Activated CD8-positive, alpha-beta memory T cell treated with anti-CD3 and anti-CD28 coated beads, Interleukin-2, amount 50 U/mL, for 1 hour (primary cell): ENCODE measurements around the gene APOOL.
"Not testable (repeated sequence)": the region's sequence is repeated elsewhere in the genome, so short reads cannot be mapped to it uniquely, and the experiment has no call there.

Experiments
- DNase-seq: peaks from one replicate; pipeline ENCODE4 v3.0.0-alpha.2; 2020; ENCODE audit errors: extremely low read depth

The APOOL gene

GRCh38 chrX:85003655-85004244 is at the start of gene APOOL:
TSS of gene APOOL (plus strand) at chrX:85003877. CDS start at chrX:85003913, 36 bp downstream.
- DNase-seq, result peak; percentile 25

DNA sequence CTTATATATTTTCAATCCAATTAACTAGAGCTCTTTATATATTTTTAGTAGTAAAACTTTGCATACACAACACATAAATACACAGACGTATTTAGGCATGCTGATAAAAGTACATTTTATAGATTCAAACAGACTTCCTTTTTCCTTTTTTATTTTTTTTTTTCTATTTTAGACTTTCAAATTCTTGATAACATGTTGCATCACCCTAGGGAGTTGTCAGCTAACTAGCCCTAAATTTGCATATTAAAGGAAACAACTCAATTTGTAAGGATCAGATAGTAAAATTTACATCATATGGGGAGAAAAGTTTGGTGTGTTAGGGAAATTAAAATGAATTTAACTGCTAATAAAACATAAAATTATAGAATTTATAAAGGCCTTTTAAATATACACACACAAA is 47.4 kb upstream of the APOOL start:
- DNase-seq, result no peak

DNA sequence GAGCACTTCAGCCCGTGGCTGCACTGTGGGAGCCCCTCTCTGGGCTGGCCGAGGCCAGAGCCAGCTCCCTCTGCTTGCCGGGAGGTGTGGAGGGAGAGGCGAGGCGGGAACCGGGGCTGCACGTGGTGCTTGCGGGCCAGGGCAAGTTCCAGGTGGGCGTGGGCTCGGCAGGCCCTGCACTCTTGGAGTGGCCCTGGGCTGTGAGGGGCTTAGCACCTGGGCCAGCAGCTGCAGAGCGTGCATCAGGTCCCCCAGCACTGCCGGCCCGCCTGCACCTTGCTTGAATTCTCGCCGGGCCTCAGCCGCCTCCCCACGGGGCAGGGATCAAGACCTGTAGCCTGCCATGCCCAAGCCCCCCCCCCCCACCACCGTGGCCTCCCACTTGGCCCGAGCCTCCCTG is 28.9 kb upstream of the APOOL start:
- DNase-seq, result no peak

DNA sequence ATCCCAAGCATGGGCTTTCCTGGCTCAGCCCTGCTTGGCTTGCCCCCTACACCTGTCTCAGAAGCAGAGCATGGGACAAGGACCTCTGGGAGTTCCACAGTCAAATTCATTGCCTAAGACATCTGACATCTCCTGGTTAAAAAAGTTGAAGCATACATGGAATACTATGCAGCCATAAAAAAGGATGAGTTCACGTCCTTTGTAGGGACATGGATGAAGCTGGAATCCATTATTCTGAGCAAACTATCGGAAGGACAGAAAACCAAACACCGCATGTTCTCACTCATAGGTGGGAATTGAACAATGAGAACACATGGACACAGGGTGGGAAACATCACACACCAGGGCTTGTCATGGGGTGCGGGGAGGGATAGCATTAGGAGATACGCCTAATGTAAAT is 11.9 kb upstream of the APOOL start:
- not testable (repeated sequence) for DNase-seq

DNA sequence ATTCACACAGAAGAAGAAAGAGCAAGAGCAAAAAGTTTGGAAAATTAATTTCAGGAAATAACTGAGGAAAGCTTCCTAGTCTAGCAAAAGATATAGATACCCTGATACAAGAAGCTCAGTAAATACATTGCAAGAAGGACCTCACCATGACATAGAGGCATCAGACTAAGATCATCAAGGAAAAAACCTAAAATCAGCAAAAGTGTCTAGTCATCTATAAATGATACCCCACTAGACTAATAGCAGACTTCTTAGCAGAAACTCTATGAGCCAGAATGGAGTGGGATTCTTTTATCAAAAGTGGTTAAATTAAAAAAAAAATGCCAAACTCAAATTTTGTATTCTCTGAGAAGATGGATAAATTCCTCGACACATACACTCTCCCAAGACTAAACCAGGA is 10.5 kb upstream of the APOOL start:
- DNase-seq, result no peak

- no peak for DNase-seq
These were observed 2.3 kb upstream of the APOOL start for GRCh38 chrX:85001344-85001743.

DNA sequence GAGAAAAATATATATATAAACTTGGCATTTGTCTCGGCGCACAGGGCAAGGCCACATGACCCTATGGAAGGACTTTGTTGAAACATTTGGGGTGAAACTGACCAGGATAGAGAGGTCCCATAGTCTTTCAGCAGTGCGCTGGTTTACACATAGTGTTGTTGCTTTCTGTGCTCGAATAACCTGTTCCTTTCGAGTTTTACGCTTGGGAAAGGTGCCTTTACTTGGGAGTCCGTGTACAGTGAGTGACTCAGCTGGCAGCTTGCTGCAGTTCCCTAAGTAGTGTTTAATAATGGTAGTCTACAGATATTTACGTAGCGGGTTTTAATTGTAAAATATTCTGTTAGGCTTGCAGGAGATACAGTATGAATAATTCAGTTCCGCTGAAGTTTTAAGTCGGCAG is 578 bp downstream of the APOOL start:
- DNase-seq, result no peak

- DNase-seq, result no peak
These were observed 8.4 kb downstream of the APOOL start for GRCh38 chrX:85012098-85012497.

- not testable (repeated sequence) for DNase-seq
These were observed 11.7 kb downstream of the APOOL start for GRCh38 chrX:85015351-85015750.

- DNase-seq, result no peak
These were observed 14.0 kb downstream of the APOOL start for GRCh38 chrX:85017721-85018120.

DNA sequence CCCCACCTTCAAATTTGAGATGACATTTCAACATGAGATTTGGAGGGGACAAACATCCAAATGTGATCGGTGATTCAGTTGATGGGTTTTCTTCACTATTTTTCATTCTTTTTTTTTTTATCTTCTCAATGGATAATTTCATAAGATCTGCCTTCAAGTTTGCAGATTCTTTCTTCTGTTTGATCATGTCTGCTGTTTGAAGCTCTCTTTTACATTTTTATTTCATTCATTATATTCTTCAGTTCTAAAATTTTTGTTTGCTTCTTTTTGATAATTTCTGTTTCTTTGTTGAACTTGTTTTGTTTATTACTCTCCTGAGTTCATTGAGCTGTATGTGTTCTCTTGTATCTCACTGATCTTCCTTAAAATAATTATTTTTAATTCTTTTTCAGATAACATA is 14.8 kb downstream of the APOOL start:
- DNase-seq, result no peak

GRCh38 chrX:85020216-85020615 is 16.5 kb downstream of the APOOL start:
- no peak for DNase-seq

DNA sequence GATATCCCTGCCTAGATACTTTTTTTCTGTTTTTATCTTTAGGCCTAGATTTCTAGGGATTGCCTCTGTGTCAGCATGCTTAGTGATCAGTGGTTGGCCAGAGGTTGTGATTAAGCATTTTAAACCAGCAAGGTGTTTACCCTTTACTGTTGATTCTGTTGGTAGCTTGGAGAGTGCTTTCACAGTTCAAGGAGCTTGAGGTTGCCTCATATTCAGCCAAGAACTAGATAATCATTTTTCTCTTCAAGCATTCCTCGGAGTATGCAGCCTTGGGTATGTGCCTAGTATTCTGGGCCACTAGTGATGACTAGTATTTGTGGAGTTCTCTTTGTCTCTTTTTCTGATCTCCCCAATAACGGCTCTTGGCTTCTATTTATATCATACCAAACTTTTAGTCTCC is 20.4 kb downstream of the APOOL start:
- no peak for DNase-seq

GRCh38 chrX:85024562-85024961 is 20.9 kb downstream of the APOOL start:
- DNase-seq, result no peak

- no peak for DNase-seq
These were observed 22.5 kb downstream of the APOOL start for GRCh38 chrX:85026170-85026569.

- no peak for DNase-seq
These were observed 25.4 kb downstream of the APOOL start for GRCh38 chrX:85029043-85029442.

DNA sequence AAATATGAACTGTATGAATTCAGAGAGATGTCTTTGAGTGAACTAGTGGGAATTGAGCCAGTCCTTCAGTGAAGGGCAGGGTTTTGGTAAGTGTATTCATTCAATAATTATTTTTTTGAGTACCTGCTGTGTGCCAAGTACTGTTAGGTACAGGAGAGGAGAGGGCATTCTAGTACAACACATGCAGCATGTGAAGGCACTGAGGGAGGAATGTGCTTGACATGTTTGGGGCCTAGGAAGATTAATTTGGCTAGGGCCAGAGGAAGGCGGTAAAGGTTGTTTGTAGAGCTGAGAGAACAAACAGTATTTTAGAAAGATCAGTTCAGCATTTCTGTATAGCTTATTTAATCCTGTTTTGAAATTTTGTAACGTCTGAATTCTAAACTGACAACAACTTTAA is 27.8 kb downstream of the APOOL start:
- DNase-seq, result no peak

- no peak for DNase-seq
These were observed 33.4 kb downstream of the APOOL start for GRCh38 chrX:85037114-85037513.

- DNase-seq, result no peak
These were observed 48.0 kb downstream of the APOOL start for GRCh38 chrX:85051627-85052026.

DNA sequence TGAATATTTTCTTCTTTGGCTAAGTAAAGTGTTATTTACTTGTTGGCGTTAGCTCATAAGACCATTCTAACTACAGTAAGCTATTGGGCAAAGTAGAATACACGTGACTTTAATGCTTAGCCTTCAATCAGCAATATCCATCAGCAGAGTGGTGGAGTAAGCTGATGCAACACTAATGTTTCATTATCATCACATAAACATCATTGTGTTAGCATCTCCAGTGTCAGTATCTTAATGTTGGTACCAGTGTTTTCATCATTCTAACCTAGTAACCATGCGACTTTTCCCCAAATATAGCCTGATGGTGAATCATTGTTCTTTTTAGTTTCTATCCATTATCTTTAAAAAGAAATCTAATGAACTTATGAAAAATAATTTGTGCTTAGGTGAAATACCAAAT is 48.5 kb downstream of the APOOL start:
- no peak for DNase-seq

GRCh38 chrX:85052636-85053343 is 49.1 kb downstream of the APOOL start:
- no peak for DNase-seq

DNA sequence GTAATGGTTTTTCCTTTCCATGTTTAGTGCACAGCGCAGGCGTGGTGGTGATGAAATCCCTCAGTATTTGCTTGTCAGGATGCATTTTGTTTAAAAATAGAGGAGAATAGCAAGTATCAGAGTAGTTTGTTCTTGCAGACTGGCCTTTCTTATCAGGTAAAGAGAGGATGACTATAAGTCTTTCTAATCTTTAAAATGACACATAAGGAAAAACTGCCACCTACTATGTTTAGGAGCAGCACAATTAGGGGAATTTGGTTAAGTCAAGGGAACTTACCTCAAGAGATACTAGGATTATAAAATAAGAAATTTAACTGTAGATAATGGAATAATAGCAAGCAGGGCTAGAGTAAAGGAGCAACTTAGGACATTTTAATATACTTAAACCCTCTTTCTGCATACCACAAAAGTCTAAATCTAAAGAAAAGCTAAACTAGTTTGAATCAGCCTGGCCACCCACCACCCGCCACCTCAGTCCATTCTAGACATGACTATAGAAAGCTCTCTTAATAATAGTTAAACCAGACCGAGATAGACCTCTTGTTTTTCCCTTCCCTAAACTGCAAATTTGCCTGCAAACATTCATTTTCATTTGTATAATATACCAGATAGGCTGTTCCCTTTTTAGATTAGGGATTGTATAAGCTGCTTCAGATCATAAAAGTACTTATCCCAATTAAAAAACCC is 62.0 kb downstream of the APOOL start:
- no peak for DNase-seq

DNA sequence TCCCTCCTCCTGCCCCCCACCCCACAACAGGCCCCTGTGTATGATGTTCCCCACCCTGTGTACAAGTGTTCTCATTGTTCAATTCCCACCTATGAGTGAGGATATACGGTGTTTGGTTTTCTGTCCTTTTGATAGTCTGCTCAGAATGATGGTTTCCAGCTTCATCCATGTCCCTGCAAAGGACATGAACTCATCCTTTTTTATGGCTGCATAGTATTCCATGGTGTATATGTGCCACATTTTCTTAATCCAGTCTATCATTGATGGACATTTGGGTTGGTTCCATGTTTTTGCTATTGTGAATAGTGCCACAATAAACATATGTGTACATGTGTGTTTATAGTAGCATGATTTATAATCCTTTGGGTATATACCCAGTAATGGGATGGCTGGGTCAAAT is 73.6 kb downstream of the APOOL start:
- DNase-seq, result not testable (repeated sequence)
